GM10248 (cell line): ENCODE results near the gene NAGPA.

Source experiments
- CTCF ChIA-PET: fragments of 300-600 bp; sonication (Branson Sonifier 250); formaldehyde crosslinking; extraction: SDS; loops from one replicate; lab custom pipeline; 2021; ENCODE audit warnings: antibody characterized with exemption; lab: Yijun Ruan, JAX
- POLR2A ChIA-PET: fragments of 350-650 bp; sonication (Branson Sonifier 250); formaldehyde crosslinking; extraction: SDS; loops from one replicate; lab custom pipeline; 2020; ENCODE audit warnings: antibody characterized with exemption; lab: Yijun Ruan, JAX
- DNase-seq: peaks from one replicate; pipeline ENCODE4 v3.0.0; 2012; ENCODE audit errors: extremely low spot score
- CTCF ChIP-seq: IDR thresholded peaks from 2 replicates; pipeline ENCODE4 v1.5.1; 2012; ENCODE audit warnings: mild to moderate bottlenecking, low read depth; ENCODE audit errors: extremely low read depth, missing control alignments, control extremely low read depth

NAGPA gene

GRCh38 chr16:5031601-5032000, 2.1 kb downstream of the NAGPA start:
- ChIA-PET CTCF (interaction anchor here (1.1 kb wide), 1 partner anchor 32 kb away, joined by 3 read pairs; no protein-coding TSS in a partner anchor), POLR2A (no interaction called here)
- TF ChIP-seq CTCF: no peak

GRCh38 chr16:5030251-5030870, 3.4 kb downstream of the NAGPA start:
- no peak for DNase-seq
- ChIA-PET CTCF (interaction anchor here (0.7 to 1.0 kb wide), 2 partner anchors 26 to 35 kb away, joined by 3 read pairs; no protein-coding TSS in a partner anchor), POLR2A (no interaction called here)
- no peak for TF ChIP-seq CTCF

More at GRCh38 chr16:5031601-5032000, 2.1 kb downstream of the NAGPA start:
- no peak for DNase-seq

DNA sequence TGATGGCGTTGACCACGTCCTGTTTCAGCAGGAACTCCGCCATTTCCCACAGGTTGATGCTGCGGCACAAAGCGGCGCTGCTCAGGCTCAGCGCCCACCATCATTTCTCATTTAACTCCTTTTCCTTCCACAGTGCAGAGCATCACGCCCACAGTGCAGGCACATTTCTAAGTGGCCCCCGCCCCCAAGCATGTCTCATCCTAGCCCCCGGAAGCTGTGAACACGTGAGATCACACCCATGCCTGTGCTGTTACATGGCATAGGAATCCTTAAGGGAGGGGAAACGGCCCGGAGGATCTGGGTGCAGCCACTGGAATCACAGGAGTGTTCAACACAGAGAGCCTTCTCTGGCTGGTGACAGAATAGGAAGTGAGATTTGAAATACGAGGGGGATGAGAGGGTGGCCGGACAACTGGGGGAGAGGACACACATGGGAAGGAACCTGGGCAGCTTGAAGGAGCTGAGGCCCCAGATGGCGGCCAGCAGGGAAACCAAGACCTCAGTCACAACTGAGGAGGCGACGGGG, 4.7 kb downstream of the NAGPA start:
- ChIA-PET CTCF (no interaction called here), POLR2A (no interaction called here)
- TF ChIP-seq CTCF: no peak
- DNase-seq: no peak

- ChIA-PET POLR2A (no interaction called here), CTCF (no interaction called here)
- no peak for DNase-seq
- no peak for TF ChIP-seq CTCF
Measured at GRCh38 chr16:5027575-5028235, 6.0 kb downstream of the NAGPA start.

- POLR2A ChIA-PET: interaction anchor here (0.7 kb wide), 1 partner anchor 214 kb away, joined by 3 read pairs; no protein-coding TSS in a partner anchor
- no peak for TF ChIP-seq CTCF
Measured at GRCh38 chr16:5027086-5027485, 6.6 kb downstream of the NAGPA start.

GRCh38 chr16:5026664-5027063, 7.1 kb downstream of the NAGPA start:
- no peak for TF ChIP-seq CTCF
- ChIA-PET CTCF (no interaction called here), POLR2A (interaction anchor here (0.7 kb wide), 1 partner anchor 213 kb away, joined by 3 read pairs; no protein-coding TSS in a partner anchor)

More at GRCh38 chr16:5027086-5027485, 6.6 kb downstream of the NAGPA start:
- CTCF ChIA-PET: no interaction called here
- no peak for DNase-seq

More at GRCh38 chr16:5026664-5027063, 7.1 kb downstream of the NAGPA start:
- DNase-seq: no peak
